A673 (cell line): ENCODE data around the gene CFAP99. TPM values are rescaled to one million over a fixed set of nuclear protein-coding genes. Genes with fewer than 3 reads are reported as not detected.

Source experiments
- BruUV-seq: library from RNA; stranded (reverse); fragments of 400-500 nt; replicated peaks from 2 replicates; lab custom pipeline; 2021; lab: Mats Ljungman, UMichigan
- CTCF ChIA-PET: fragments of 300-600 bp; sonication (Branson Sonifier 250); formaldehyde crosslinking; loops from one replicate; lab custom pipeline; 2022; ENCODE audit warnings: antibody characterized with exemption; lab: Charles Lee
- POLR2A ChIA-PET: fragments of 300-600 bp; sonication (Branson Sonifier 250); formaldehyde crosslinking; loops from one replicate; lab custom pipeline; 2022; ENCODE audit warnings: antibody characterized with exemption; ENCODE audit not compliant: low non-redundant PET; lab: Charles Lee
- DNase-seq: peaks from one replicate; pipeline ENCODE4 v3.0.0-alpha.2; 2015; ENCODE audit warnings: low spot score
- H3K27ac ChIP-seq: fragments of 200-600 bp; sonication (generic); 2 replicates; pipeline ENCODE4 v1.5.1; 2016; ENCODE audit warnings: mixed run types, low read depth, mild to moderate bottlenecking, mixed read lengths, antibody characterized with exemption, low read length; ENCODE audit not compliant: poor library complexity, severe bottlenecking
- H3K27me3 ChIP-seq: fragments of 200-600 bp; sonication (generic); replicated peaks from 2 replicates; pipeline ENCODE4 v1.6.1; 2017; ENCODE audit warnings: mixed run types, low read depth, mild to moderate bottlenecking, mixed read lengths, antibody characterized with exemption, low read length; ENCODE audit not compliant: insufficient read depth, poor library complexity
- H3K36me3 ChIP-seq: fragments of 200-600 bp; sonication (generic); 2 replicates; pipeline ENCODE4 v1.6.1; 2016; ENCODE audit warnings: mixed run types, mild to moderate bottlenecking, mixed read lengths, antibody characterized with exemption, low read length; ENCODE audit not compliant: insufficient read depth, poor library complexity, severe bottlenecking
- H3K4me1 ChIP-seq: fragments of 200-600 bp; sonication (generic); 2 replicates; pipeline ENCODE4 v1.6.1; 2017; ENCODE audit warnings: mixed run types, mild to moderate bottlenecking, mixed read lengths, antibody characterized with exemption, low read length; ENCODE audit not compliant: insufficient read depth, poor library complexity, severe bottlenecking
- H3K4me3 ChIP-seq: fragments of 200-600 bp; sonication (generic); 2 replicates; pipeline ENCODE4 v1.5.1; 2016; ENCODE audit warnings: low read depth, mixed run types, mild to moderate bottlenecking, mixed read lengths, low read length; ENCODE audit not compliant: poor library complexity, severe bottlenecking
- H3K9me3 ChIP-seq: fragments of 200-600 bp; sonication (generic); 2 replicates; pipeline ENCODE4 v1.6.1; 2016; ENCODE audit warnings: mixed run types, low read depth, mild to moderate bottlenecking, mixed read lengths, antibody characterized with exemption, low read length; ENCODE audit not compliant: poor library complexity, severe bottlenecking
- CTCF ChIP-seq: fragments of 300-800, 200-600 bp; sonication (generic); conservative IDR thresholded peaks from 2 replicates; pipeline ENCODE4 v1.5.1; 2017; ENCODE audit warnings: low read depth, mild to moderate bottlenecking, antibody characterized with exemption, low read length, moderate library complexity, mixed read lengths
- EZH2 ChIP-seq: fragments of 200-600 bp; sonication (generic); IDR thresholded peaks from 2 replicates; pipeline ENCODE4 v1.6.1; 2017; ENCODE audit warnings: borderline replicate concordance, low read depth, mild to moderate bottlenecking, mixed read lengths, antibody characterized with exemption, low read length; ENCODE audit not compliant: poor library complexity, severe bottlenecking
- intact Hi-C: fragments of 100-400 bp; cut with micrococcal nuclease; formaldehyde crosslinking; loops from one replicate; pipeline ENCODE4 v1.10.0; 2022; ENCODE audit not compliant: unreplicated experiment
- total RNA-seq: library from RNA; stranded (reverse); gene quantifications from 2 replicates; pipeline ENCODE4 v1.2.3, GENCODE V29; 2021

CFAP99 gene
- total RNA-seq, 1 experiment from 2014 or later: not detected

- POLR2A ChIA-PET: no interaction called here
- Histone ChIP-seq H3K9me3 (no peaks in the 10 kb centered on the region), H3K27me3 (no peaks in the 10 kb centered on the region), H3K36me3 (no peaks in the 10 kb centered on the region), H3K4me1 (no peaks in the 10 kb centered on the region), H3K4me3 (no peak overlapping the region), H3K27ac (no peak overlapping the region)
- DNase-seq: no peak
- no TSS peak for BruUV-seq
- intact Hi-C loops: no loop called here
- CTCF ChIA-PET: no interaction called here
- TF ChIP-seq EZH2 (no peak), CTCF (no peak)
These were observed 7.3 kb downstream of the CFAP99 start for GRCh38 chr4:2426069-2426397.

- ChIA-PET CTCF (interaction anchor here (0.5 kb wide), 1 partner anchor 15 kb away, joined by 4 read pairs; no protein-coding TSS in a partner anchor), POLR2A (no interaction called here)
- TF ChIP-seq CTCF: no peak
- no peak for TF ChIP-seq EZH2
- Histone ChIP-seq H3K27ac (no peak overlapping the region), H3K27me3 (no peaks in the 10 kb centered on the region), H3K36me3 (no peaks in the 10 kb centered on the region), H3K4me3 (no peak overlapping the region), H3K9me3 (no peaks in the 10 kb centered on the region), H3K4me1 (no peaks in the 10 kb centered on the region)
- no TSS peak for BruUV-seq
- intact Hi-C loops: no loop called here
- no peak for DNase-seq
These were observed 8.0 kb downstream of the CFAP99 start for GRCh38 chr4:2426711-2427275.

- no peak overlapping the region for H3K4me3 ChIP-seq
- CTCF ChIA-PET: interaction anchor here (0.6 to 1.0 kb wide), 2 partner anchors 14 to 37 kb away, joined by 3 to 5 read pairs; no protein-coding TSS in a partner anchor
- no TSS peak for BruUV-seq
- H3K27ac ChIP-seq: no peak overlapping the region
- H3K9me3 ChIP-seq: no peaks in the 10 kb centered on the region
- DNase-seq: no peak
- intact Hi-C loops: no loop called here
- H3K4me1 ChIP-seq: no peaks in the 10 kb centered on the region
- H3K27me3 ChIP-seq: no peaks in the 10 kb centered on the region
- POLR2A ChIA-PET: no interaction called here
- H3K36me3 ChIP-seq: no peaks in the 10 kb centered on the region
- TF ChIP-seq CTCF (no peak), EZH2 (no peak)
These were observed 8.9 kb downstream of the CFAP99 start for GRCh38 chr4:2427383-2428334.
